Endothelial cell of umbilical vein (primary cell): Measurements from ENCODE around the gene POLR3GL. TPM values are rescaled to one million over a fixed set of nuclear protein-coding genes. Genes with fewer than 3 reads are reported as not detected.

Experiments
- BruUV-seq: library from RNA; stranded (reverse); fragments of 400-500 nt; replicated peaks from 2 replicates; lab custom pipeline; 2021; lab: Mats Ljungman, UMichigan
- CTCF ChIA-PET: fragments of 300-600, 350-600 bp; sonication (Branson Sonifier 250); formaldehyde crosslinking; loops from one replicate; lab custom pipeline; 2021; ENCODE audit warnings: antibody characterized with exemption, inconsistent platforms; lab: Charles Lee
- POLR2A ChIA-PET: fragments of 300-600, 350-600 bp; sonication (Branson Sonifier 250); formaldehyde crosslinking; loops from one replicate; lab custom pipeline; 2021; ENCODE audit warnings: antibody characterized with exemption, inconsistent platforms; lab: Charles Lee
- DNase-seq: peaks from one replicate; pipeline ENCODE4 v3.0.0-alpha.2; 2011; ENCODE audit warnings: low read depth, low spot score
- FAIRE-seq: peaks from 2 replicates; lab custom pipeline; 2011; peaks lifted over from hg19 to GRCh38; lab: Jason Lieb, UNC
- H2AFZ ChIP-seq: 2 replicates; pipeline ENCODE4 v1.6.0; 2012; ENCODE audit warnings: low read depth, low read length, control low read depth, inconsistent platforms
- H3K27ac ChIP-seq: 2 replicates; pipeline ENCODE4 v1.5.1; 2011; ENCODE audit warnings: low read depth, mild to moderate bottlenecking, control low read depth, low read length, moderate library complexity; ENCODE audit not compliant: insufficient read depth
- H3K27me3 ChIP-seq, 2 experiments: 2 replicates each; pipeline versions ENCODE4 v1.6.0 to v1.6.1; 2011; ENCODE audit warnings: low read length in 2 of 2, mixed read lengths in 1 of 2; ENCODE audit not compliant: control insufficient read depth in 2 of 2, insufficient read depth in 2 of 2
- H3K36me3 ChIP-seq, 2 experiments: 2 replicates in 1 of 2; 3 replicates in 1 of 2; pipeline ENCODE4 v1.5.1; 2011; ENCODE audit warnings: low read length in 2 of 2, mild to moderate bottlenecking in 1 of 2, moderate library complexity in 1 of 2; ENCODE audit not compliant: control insufficient read depth in 2 of 2, insufficient read depth in 2 of 2; ENCODE audit errors: extremely low read depth in 1 of 2
- H3K4me1 ChIP-seq: 3 replicates; pipeline ENCODE4 v1.5.1; 2011; ENCODE audit warnings: mild to moderate bottlenecking, low read length; ENCODE audit not compliant: control insufficient read depth, insufficient read depth; ENCODE audit errors: extremely low read depth
- H3K4me2 ChIP-seq: 2 replicates; pipeline ENCODE4 v1.6.1; 2011; ENCODE audit warnings: low read length, control low read depth, mixed read lengths; ENCODE audit not compliant: insufficient read depth
- H3K4me3 ChIP-seq, 3 experiments: fragments of 200-600 bp in 1 of 3; sonication (generic), shearing (Covaris generic) in 1 of 3; replicated peaks in 1 of 3; 2 replicates each; pipeline ENCODE4 v1.5.1; 2011 to 2016; ENCODE audit warnings: control low read depth in 3 of 3, low read length in 3 of 3, mild to moderate bottlenecking in 2 of 3, inconsistent platforms in 1 of 3, low read depth in 1 of 3, moderate library complexity in 1 of 3; ENCODE audit not compliant: insufficient read depth in 1 of 3
- H3K79me2 ChIP-seq: 2 replicates; pipeline ENCODE4 v1.6.0; 2012; ENCODE audit warnings: low read length, inconsistent platforms; ENCODE audit not compliant: control insufficient read depth, insufficient read depth
- H3K9ac ChIP-seq: replicated peaks from 2 replicates; pipeline ENCODE3; 2011; ENCODE audit warnings: low read length, control low read depth; ENCODE audit not compliant: insufficient read depth; ENCODE audit errors: extremely low read depth
- H3K9me1 ChIP-seq: replicated peaks from 3 replicates; pipeline ENCODE4 v1.6.0; 2011; ENCODE audit warnings: mild to moderate bottlenecking, low read length; ENCODE audit not compliant: control insufficient read depth, insufficient read depth; ENCODE audit errors: extremely low read depth
- H3K9me3 ChIP-seq: replicated peaks from 2 replicates; pipeline ENCODE4 v1.5.1; 2012; ENCODE audit warnings: low read length, inconsistent platforms; ENCODE audit not compliant: control insufficient read depth, insufficient read depth
- H4K20me1 ChIP-seq: replicated peaks from 2 replicates; pipeline ENCODE3; 2011; ENCODE audit warnings: mild to moderate bottlenecking, low read length; ENCODE audit not compliant: control insufficient read depth, insufficient read depth; ENCODE audit errors: extremely low read depth
- EZH2 ChIP-seq: IDR thresholded peaks from 2 replicates; pipeline ENCODE4 v1.6.1; 2012; ENCODE audit warnings: borderline replicate concordance, low read depth, mild to moderate bottlenecking, moderate library complexity, low read length, inconsistent platforms; ENCODE audit not compliant: severe bottlenecking
- FOS ChIP-seq: IDR thresholded peaks from 2 replicates; pipeline ENCODE4 v1.6.1; 2011; ENCODE audit warnings: mild to moderate bottlenecking, low read length, moderate library complexity, borderline replicate concordance; ENCODE audit not compliant: insufficient read depth
- GATA2 ChIP-seq: IDR thresholded peaks from 2 replicates; pipeline ENCODE4 v1.7.0; 2011; ENCODE audit warnings: low read depth, mild to moderate bottlenecking, moderate library complexity, mixed read lengths, low read length; ENCODE audit not compliant: insufficient read length, insufficient read depth
- JUN ChIP-seq: IDR thresholded peaks from 2 replicates; pipeline ENCODE4 v1.6.1; 2011; ENCODE audit warnings: borderline replicate concordance, low read depth; ENCODE audit not compliant: insufficient read length, insufficient read depth
- MAX ChIP-seq: IDR thresholded peaks from 2 replicates; pipeline ENCODE4 v1.6.1; 2011; ENCODE audit not compliant: insufficient read depth, insufficient read length
- MYC ChIP-seq: IDR thresholded peaks from one replicate; pipeline ENCODE4 v1.6.1; 2011; ENCODE audit warnings: mild to moderate bottlenecking, low read depth, low read length
- POLR2A ChIP-seq: IDR thresholded peaks from 2 replicates; pipeline ENCODE4 v1.6.1; 2012; ENCODE audit warnings: low read depth, mild to moderate bottlenecking, control low read depth, low read length
- POLR2AphosphoS5 ChIP-seq: IDR thresholded peaks from 2 replicates; pipeline ENCODE4 v1.6.1; 2012; ENCODE audit warnings: low read depth, mild to moderate bottlenecking, control low read depth, low read length, moderate library complexity; ENCODE audit not compliant: insufficient read depth
- dilution Hi-C: fragments of 300-500 bp; cut with MboI; formaldehyde crosslinking; loops from one replicate; pipeline ENCODE4 v1.15.0; 2019; ENCODE audit warnings: low sequenced_read_pairs; ENCODE audit not compliant: extremely low pct_ligation_motif_present
- intact Hi-C: fragments of 100-400 bp; cut with micrococcal nuclease; formaldehyde crosslinking; loops from one replicate; pipeline ENCODE4 v1.10.0; 2022
- polyA plus RNA-seq, 4 experiments: library from polyadenylated mRNA; depleted of rRNA in 3 of 4; stranded (reverse) in 3 of 4; unstranded in 1 of 4; fragments of >200 nt; gene quantifications; 2 replicates each; pipeline versions ENCODE4 v1.2.1 to v1.2.3, GENCODE V29; 2011 to 2012; ENCODE audit warnings: missing spikeins in 1 of 4
- total RNA-seq: library from RNA; stranded (reverse); gene quantifications from 2 replicates; pipeline ENCODE4 v1.2.3, GENCODE V29; 2021
- TF ChIP-seq, protein P1 (sequence below), 2 donors: IDR thresholded peaks; 1 replicate in 1 of 2; 2 replicates in 1 of 2; pipeline ENCODE4 v1.5.1; 2011; ENCODE audit warnings: low read length in 2 of 2, mild to moderate bottlenecking in 2 of 2, moderate library complexity in 2 of 2, control low read depth in 1 of 2, inconsistent platforms in 1 of 2, low read depth in 1 of 2; ENCODE audit not compliant: insufficient read depth in 1 of 2; ENCODE audit errors: extremely low read depth in 1 of 2

Gene POLR3GL
- total and polyA plus RNA-seq, 2 donors (not counting 3 experiments of a cell fraction or from before 2014, with no cell fraction given) = 12.4 to 15.3 TPM

- intact Hi-C loops (loop anchor here (5.0 kb wide), 1 partner anchor 51 kb away; no protein-coding TSS in a partner anchor), dilution Hi-C loops (no loop called here)
- CTCF ChIA-PET = interaction anchor here (1.1 to 2.7 kb wide), 9 partner anchors 7 to 112 kb away, joined by 3 to 22 read pairs (median 7); partner anchors contain the start of genes NUDT17, PEX11B and RBM8A
- Histone ChIP-seq H3K9ac (no peak overlapping the region), H3K27ac (no peak overlapping the region), H4K20me1 (no peaks in the 10 kb centered on the region), H3K9me1 (no peaks in the 10 kb centered on the region), H3K4me2 (no peak overlapping the region), H3K27me3 (no peaks in the 10 kb centered on the region), H3K36me3 (no peaks in the 10 kb centered on the region), H3K4me3 (no peak overlapping the region), H3K9me3 (no peaks in the 10 kb centered on the region), H3K79me2 (peaks cover 36% of the 10 kb centered on the region), H3K4me1 (peaks cover 61% of the 10 kb centered on the region), H2AFZ (no peak overlapping the region)
- BruUV-seq = no TSS peak
- FAIRE-seq (no peak), DNase-seq (no peak)
- TF ChIP-seq JUN = no peak
- TF ChIP-seq, protein P1, sequence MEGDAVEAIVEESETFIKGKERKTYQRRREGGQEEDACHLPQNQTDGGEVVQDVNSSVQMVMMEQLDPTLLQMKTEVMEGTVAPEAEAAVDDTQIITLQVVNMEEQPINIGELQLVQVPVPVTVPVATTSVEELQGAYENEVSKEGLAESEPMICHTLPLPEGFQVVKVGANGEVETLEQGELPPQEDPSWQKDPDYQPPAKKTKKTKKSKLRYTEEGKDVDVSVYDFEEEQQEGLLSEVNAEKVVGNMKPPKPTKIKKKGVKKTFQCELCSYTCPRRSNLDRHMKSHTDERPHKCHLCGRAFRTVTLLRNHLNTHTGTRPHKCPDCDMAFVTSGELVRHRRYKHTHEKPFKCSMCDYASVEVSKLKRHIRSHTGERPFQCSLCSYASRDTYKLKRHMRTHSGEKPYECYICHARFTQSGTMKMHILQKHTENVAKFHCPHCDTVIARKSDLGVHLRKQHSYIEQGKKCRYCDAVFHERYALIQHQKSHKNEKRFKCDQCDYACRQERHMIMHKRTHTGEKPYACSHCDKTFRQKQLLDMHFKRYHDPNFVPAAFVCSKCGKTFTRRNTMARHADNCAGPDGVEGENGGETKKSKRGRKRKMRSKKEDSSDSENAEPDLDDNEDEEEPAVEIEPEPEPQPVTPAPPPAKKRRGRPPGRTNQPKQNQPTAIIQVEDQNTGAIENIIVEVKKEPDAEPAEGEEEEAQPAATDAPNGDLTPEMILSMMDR (IDR thresholded peaks at IDR 0.05; ENCODE audit: extremely low read depth in 1 of 2, insufficient read depth in 1 of 2, low read depth in 1 of 2, low read length in 2 of 2) = no peak
- TF ChIP-seq EZH2 = no peak
- POLR2A ChIA-PET = interaction anchor here (2.0 kb wide), 1 partner anchor 31 kb away, joined by 11 read pairs; the partner anchor contains the start of gene RBM8A
Measured at GRCh38 chr1:145958734-145959133, 5.8 kb upstream of the POLR3GL start.

- H3K4me2 ChIP-seq = no peak overlapping the region
- CTCF ChIA-PET = interaction anchor here (2.1 to 2.2 kb wide), 2 partner anchors 32 to 73 kb away, joined by 10 to 17 read pairs; partner anchors contain the start of gene RBM8A
Measured at GRCh38 chr1:145959333-145959732, 5.2 kb upstream of the POLR3GL start.

More at GRCh38 chr1:145959333-145959732, 5.2 kb upstream of the POLR3GL start:
- Histone ChIP-seq H3K9me3 (no peaks in the 10 kb centered on the region), H3K9me1 (no peaks in the 10 kb centered on the region), H3K36me3 (no peaks in the 10 kb centered on the region), H4K20me1 (no peaks in the 10 kb centered on the region), H3K27me3 (no peaks in the 10 kb centered on the region), H2AFZ (no peak overlapping the region), H3K27ac (no peak overlapping the region), H3K4me3 (no peak overlapping the region), H3K9ac (no peak overlapping the region), H3K4me1 (peaks cover 64% of the 10 kb centered on the region), H3K79me2 (peaks cover 30% of the 10 kb centered on the region)
- FAIRE-seq (no peak), DNase-seq (no peak)
- intact Hi-C loops = loop anchor here (5.0 kb wide), 1 partner anchor 52 kb away; no protein-coding TSS in a partner anchor
- dilution Hi-C loops = no loop called here
- POLR2A ChIA-PET = no interaction called here
- no TSS peak for BruUV-seq
- TF ChIP-seq, protein P1 (IDR thresholded peaks at IDR 0.05; ENCODE audit: extremely low read depth in 1 of 2, insufficient read depth in 1 of 2, low read depth in 1 of 2, low read length in 2 of 2) = no peak
- TF ChIP-seq GATA2 = no peak
- no peak for TF ChIP-seq POLR2AphosphoS5
- no peak for TF ChIP-seq POLR2A
- TF ChIP-seq EZH2 = no peak
- TF ChIP-seq JUN = no peak
- no peak for TF ChIP-seq MAX
- no peak for TF ChIP-seq FOS
- TF ChIP-seq MYC = no peak
